Fibroblast of lung (primary cell): ENCODE data around the gene SHISAL2B. TPM values are rescaled to one million over a fixed set of nuclear protein-coding genes. Genes with fewer than 3 reads are reported as not detected.
"Not testable (repeated sequence)": the region's sequence is repeated elsewhere in the genome, so short reads cannot be mapped to it uniquely, and the experiment has no call there.

ENCODE experiments used
- DNase-seq, 2 donors: peaks; one replicate each; pipeline versions ENCODE4 v3.0.0 to v3.0.0-alpha.2; 2010; ENCODE audit warnings: low read depth in 2 of 2
- H2AFZ ChIP-seq: 2 replicates; pipeline ENCODE4 v1.5.1; 2012; ENCODE audit warnings: low read length, control low read depth, inconsistent platforms
- H3K27ac ChIP-seq: 2 replicates; pipeline ENCODE4 v1.5.1; 2011; ENCODE audit warnings: low read length, control low read depth; ENCODE audit not compliant: insufficient read depth
- H3K27me3 ChIP-seq: 2 replicates; pipeline ENCODE4 v1.5.1; 2011; ENCODE audit warnings: mild to moderate bottlenecking, low read length; ENCODE audit not compliant: control insufficient read depth, insufficient read depth
- H3K36me3 ChIP-seq: 2 replicates; pipeline ENCODE4 v1.5.1; 2011; ENCODE audit warnings: low read length; ENCODE audit not compliant: control insufficient read depth, insufficient read depth
- H3K4me1 ChIP-seq: 2 replicates; pipeline ENCODE4 v1.5.1; 2011; ENCODE audit warnings: low read length; ENCODE audit not compliant: control insufficient read depth, insufficient read depth; ENCODE audit errors: extremely low read depth
- H3K4me2 ChIP-seq: 2 replicates; pipeline ENCODE4 v1.5.1; 2011; ENCODE audit warnings: low read length, control low read depth; ENCODE audit not compliant: insufficient read depth; ENCODE audit errors: extremely low read depth
- H3K4me3 ChIP-seq, 4 experiments: fragments of 200-600 bp in 1 of 4; sonication (generic) in 1 of 4; replicated peaks in 1 of 4; 2 replicates each; pipeline ENCODE4 v1.5.1; 2011 to 2016; ENCODE audit warnings: low read length in 4 of 4, low read depth in 3 of 4, mild to moderate bottlenecking in 3 of 4, control low read depth in 2 of 4, inconsistent platforms in 1 of 4, mixed read lengths in 1 of 4; ENCODE audit not compliant: insufficient read depth in 1 of 4; ENCODE audit errors: control extremely low read depth in 1 of 4
- H3K79me2 ChIP-seq: 2 replicates; pipeline ENCODE4 v1.5.1; 2012; ENCODE audit warnings: mild to moderate bottlenecking, low read length, inconsistent platforms; ENCODE audit not compliant: control insufficient read depth, insufficient read depth
- H3K9ac ChIP-seq: 2 replicates; pipeline ENCODE4 v1.5.1; 2011; ENCODE audit warnings: mild to moderate bottlenecking, low read length, control low read depth; ENCODE audit not compliant: insufficient read depth
- H3K9me3 ChIP-seq: 2 replicates; pipeline ENCODE4 v1.5.1; 2012; ENCODE audit warnings: low read depth, low read length; ENCODE audit not compliant: control insufficient read depth, insufficient read depth
- H4K20me1 ChIP-seq: 2 replicates; pipeline ENCODE4 v1.5.1; 2011; ENCODE audit warnings: low read length; ENCODE audit not compliant: control insufficient read depth, insufficient read depth; ENCODE audit errors: extremely low read depth
- CTCF ChIP-seq, 2 donors: IDR thresholded peaks in 1 of 2; conservative IDR thresholded peaks in 1 of 2; 1 replicate in 1 of 2; 2 replicates in 1 of 2; pipeline ENCODE4 v1.5.1; 2011 to 2012; ENCODE audit warnings: low read length in 2 of 2, control low read depth in 1 of 2, inconsistent platforms in 1 of 2, low read depth in 1 of 2, mild to moderate bottlenecking in 1 of 2
- EZH2 ChIP-seq: IDR thresholded peaks from 2 replicates; pipeline ENCODE4 v1.5.1; 2012; ENCODE audit warnings: low read length, control low read depth, mild to moderate bottlenecking; ENCODE audit errors: missing control alignments
- polyA plus RNA-seq, 2 donors: library from polyadenylated mRNA; depleted of rRNA in 1 of 2; stranded (reverse) in 1 of 2; unstranded in 1 of 2; fragments of >200 nt; gene quantifications; 2 replicates each; pipeline ENCODE4 v1.2.1, GENCODE V29; 2011 to 2012; ENCODE audit warnings: missing spikeins in 1 of 2
- total RNA-seq: library from RNA; depleted of rRNA; stranded (reverse); fragments of >200 nt; gene quantifications from 2 replicates; pipeline ENCODE4 v1.2.1, GENCODE V29; 2014

Gene SHISAL2B
- total and polyA plus RNA-seq, 2 donors (not counting 1 experiment from before 2014, with no cell fraction given), result not detected

GRCh38 chr5:64700765-64701164 is 10.5 kb downstream of the SHISAL2B start:
- TF ChIP-seq CTCF (conservative IDR thresholded peaks at IDR 0.05 in 1 of 2, IDR thresholded peaks at IDR 0.05 in 1 of 2; ENCODE audit: low read depth in 1 of 2, low read length in 2 of 2) (no peak), EZH2 (no peak)
- DNase-seq, result no peak
- no peak overlapping the region for H3K4me3 ChIP-seq
- no peak overlapping the region for H3K4me2 ChIP-seq
- H2AFZ ChIP-seq, result no peak overlapping the region
- no peaks in the 10 kb centered on the region for H3K9me3 ChIP-seq
- no peak overlapping the region for H3K9ac ChIP-seq
- H3K36me3 ChIP-seq, result no peaks in the 10 kb centered on the region
- H3K4me1 ChIP-seq, result no peaks in the 10 kb centered on the region
- H3K79me2 ChIP-seq, result no peaks in the 10 kb centered on the region
- H3K27me3 ChIP-seq, result no peaks in the 10 kb centered on the region
- H3K27ac ChIP-seq, result no peak overlapping the region
- H4K20me1 ChIP-seq, result no peaks in the 10 kb centered on the region

GRCh38 chr5:64706074-64706473 is 15.8 kb downstream of the SHISAL2B start:
- H3K4me1 ChIP-seq, H3K36me3 ChIP-seq, H3K9ac ChIP-seq, H3K4me2 ChIP-seq, H3K27me3 ChIP-seq, H3K9me3 ChIP-seq, H3K79me2 ChIP-seq, H3K27ac ChIP-seq, H4K20me1 ChIP-seq, H3K4me3 ChIP-seq, DNase-seq, H2AFZ ChIP-seq: not testable (repeated sequence)

GRCh38 chr5:64707191-64707590 is 16.9 kb downstream of the SHISAL2B start:
- H3K4me2 ChIP-seq, result no peak overlapping the region
- H3K79me2 ChIP-seq, result no peaks in the 10 kb centered on the region
- no peak for TF ChIP-seq EZH2
- TF ChIP-seq CTCF (conservative IDR thresholded peaks at IDR 0.05 in 1 of 2, IDR thresholded peaks at IDR 0.05 in 1 of 2; ENCODE audit: low read depth in 1 of 2, low read length in 2 of 2), result no peak
- no peak overlapping the region for H3K9ac ChIP-seq
- no peaks in the 10 kb centered on the region for H4K20me1 ChIP-seq
- no peaks in the 10 kb centered on the region for H3K4me1 ChIP-seq
- no peak overlapping the region for H3K27ac ChIP-seq
- H2AFZ ChIP-seq, result no peak overlapping the region
- DNase-seq, result no peak
- H3K36me3 ChIP-seq, result no peaks in the 10 kb centered on the region
- no peaks in the 10 kb centered on the region for H3K9me3 ChIP-seq
- H3K4me3 ChIP-seq, result no peak overlapping the region
- no peaks in the 10 kb centered on the region for H3K27me3 ChIP-seq

GRCh38 chr5:64714495-64714894 is 24.2 kb downstream of the SHISAL2B start:
- not testable (repeated sequence) for H2AFZ ChIP-seq, H3K27ac ChIP-seq, H3K9ac ChIP-seq, H3K79me2 ChIP-seq, H3K4me2 ChIP-seq, H3K4me1 ChIP-seq, H3K36me3 ChIP-seq, H3K9me3 ChIP-seq, H3K4me3 ChIP-seq, DNase-seq, H3K27me3 ChIP-seq, H4K20me1 ChIP-seq
